Posterior cingulate gyrus (tissue), 11 donors: ENCODE measurements around the gene HLA-B.
A peak's percentile ranks its signal among the peaks of the same experiment; 100 is the strongest.
"Not testable (repeated sequence)": the region's sequence is repeated elsewhere in the genome, so short reads cannot be mapped to it uniquely, and the experiment has no call there.

Experiments used
- DNase-seq, 10 donors: peaks; one replicate each; pipeline versions ENCODE4 v3.0.0 to v3.0.0-alpha.2; 2020 to 2021; ENCODE audit warnings: mixed read lengths in 3 of 10
- intact Hi-C: fragments of 100-400 bp; cut with DNase I; formaldehyde crosslinking; loops from one replicate; pipeline ENCODE4 v1.15.1; 2023

Gene HLA-B

GRCh38 chr6:31386977-31387376 is 30.0 kb upstream of the HLA-B start:
- intact Hi-C loops = no loop called here
- DNase-seq = no peak

- DNase-seq = no peak
- intact Hi-C loops = no loop called here
Measured at GRCh38 chr6:31386099-31386498, 29.1 kb upstream of the HLA-B start.

- intact Hi-C loops = no loop called here
- peak in 1 of 10 donors; percentile 57 for DNase-seq
Measured at GRCh38 chr6:31385041-31385440, 28.1 kb upstream of the HLA-B start.

GRCh38 chr6:31383149-31383548 is 26.2 kb upstream of the HLA-B start:
- DNase-seq = no peak
- intact Hi-C loops = no loop called here

GRCh38 chr6:31381666-31382065 is 24.7 kb upstream of the HLA-B start:
- intact Hi-C loops = no loop called here
- no peak for DNase-seq

GRCh38 chr6:31379850-31380249 is 22.9 kb upstream of the HLA-B start:
- no peak for DNase-seq
- intact Hi-C loops = no loop called here

- no peak for DNase-seq
- intact Hi-C loops = no loop called here
Measured at GRCh38 chr6:31378721-31379103, 21.7 kb upstream of the HLA-B start.

GRCh38 chr6:31378062-31378720 is 21.2 kb upstream of the HLA-B start:
- no peak for DNase-seq
- intact Hi-C loops = no loop called here

- no peak for DNase-seq
- intact Hi-C loops = no loop called here
Measured at GRCh38 chr6:31377029-31377428, 20.1 kb upstream of the HLA-B start.

- DNase-seq = no peak
- intact Hi-C loops = no loop called here
Measured at GRCh38 chr6:31375699-31376098, 18.7 kb upstream of the HLA-B start.

- intact Hi-C loops, DNase-seq: not testable (repeated sequence)
Measured at GRCh38 chr6:31374118-31374517, 17.1 kb upstream of the HLA-B start.

GRCh38 chr6:31368461-31368860 is 11.5 kb upstream of the HLA-B start:
- DNase-seq = no peak
- intact Hi-C loops = no loop called here

GRCh38 chr6:31366693-31367470 is 9.9 kb upstream of the HLA-B start:
- peak; percentile 71 to 98 (median 93) for DNase-seq
- intact Hi-C loops = loop anchor here (1.0 kb wide), 3 partner anchors 96 to 230 kb away; no protein-coding TSS in a partner anchor

GRCh38 chr6:31365864-31366263 is 8.9 kb upstream of the HLA-B start:
- intact Hi-C loops = no loop called here
- DNase-seq = no peak

- DNase-seq = no peak
- intact Hi-C loops = no loop called here
Measured at GRCh38 chr6:31363811-31364210, 6.8 kb upstream of the HLA-B start.

- intact Hi-C loops = no loop called here
Measured at GRCh38 chr6:31362751-31363150, 5.8 kb upstream of the HLA-B start.

GRCh38 chr6:31359581-31359980 is 2.6 kb upstream of the HLA-B start:
- DNase-seq = no peak
- intact Hi-C loops = no loop called here

More at GRCh38 chr6:31362751-31363150, 5.8 kb upstream of the HLA-B start:
- no peak for DNase-seq

- DNase-seq = no peak
- intact Hi-C loops = no loop called here
Measured at GRCh38 chr6:31358302-31358701, 1.3 kb upstream of the HLA-B start.

- intact Hi-C loops = no loop called here
- no peak for DNase-seq
Measured at GRCh38 chr6:31357886-31358285, 907 bp upstream of the HLA-B start.

- DNase-seq = peak in 1 of 10 donors; percentile 86
- intact Hi-C loops = no loop called here
Measured at GRCh38 chr6:31356216-31356945, 598 bp downstream of the HLA-B start.

- no peak for DNase-seq
- intact Hi-C loops = no loop called here
Measured at GRCh38 chr6:31355583-31355948, 1.4 kb downstream of the HLA-B start.
